HCT116 (cell line): ENCODE results near the gene INPP5J. TPM values are rescaled to one million over a fixed set of nuclear protein-coding genes. Genes with fewer than 3 reads are reported as not detected.

Source experiments
- ATAC-seq: fragments of 200-7000 bp; cut with Tn5 transposase; 2 replicates; pipeline ENCODE4 v1.9.1; 2020; ENCODE audit warnings: mild to moderate bottlenecking, moderate library complexity
- BruUV-seq: library from RNA; stranded (reverse); fragments of 400-500 nt; replicated peaks from 2 replicates; lab custom pipeline; 2021; lab: Mats Ljungman, UMichigan
- CTCF ChIA-PET: fragments of 300-600 bp; sonication (Branson Sonifier 250); formaldehyde crosslinking; loops from one replicate; lab custom pipeline; 2021; ENCODE audit warnings: antibody characterized with exemption; lab: Charles Lee
- POLR2A ChIA-PET: fragments of 300-600, 350-600 bp; sonication (Branson Sonifier 250); formaldehyde crosslinking; loops from one replicate; lab custom pipeline; 2021; ENCODE audit warnings: antibody characterized with exemption; lab: Charles Lee
- RAD21 ChIA-PET, 2 experiments: fragments of 300-600 bp; sonication (Branson Sonifier 250); formaldehyde crosslinking; loops; one replicate each; lab custom pipeline; 2023; ENCODE audit warnings: low total read pairs in 2 of 2; ENCODE audit not compliant: uncharacterized antibody in 2 of 2, unreplicated experiment in 2 of 2, low non-redundant PET in 1 of 2; lab: Charles Lee
- DNase-seq: peaks from one replicate; pipeline ENCODE4 v3.0.0-alpha.2; 2010; ENCODE audit warnings: low read depth, low spot score
- H2AFZ ChIP-seq: fragments of 200-600 bp; shearing (Covaris generic), sonication (generic); 2 replicates; pipeline ENCODE4 v1.6.1; 2017; ENCODE audit warnings: low read depth, mixed run types, mixed read lengths, antibody characterized with exemption, low read length; ENCODE audit not compliant: poor library complexity, severe bottlenecking
- H3K27ac ChIP-seq: 2 replicates; pipeline ENCODE4 v1.5.1; 2012; ENCODE audit warnings: low read depth, low read length
- H3K27me3 ChIP-seq: fragments of 200-600 bp; sonication (generic); 2 replicates; pipeline ENCODE4 v1.6.1; 2016; ENCODE audit warnings: mixed run types, low read length, mixed read lengths; ENCODE audit not compliant: insufficient read depth
- H3K36me3 ChIP-seq, 2 experiments: fragments of 200-500 bp in 1 of 2; fragments of 200-600 bp in 1 of 2; sonication (Bioruptor generic) in 1 of 2; sonication (generic) in 1 of 2; 2 replicates each; pipeline versions ENCODE4 v1.5.1 to v1.6.1; 2014 to 2016; ENCODE audit warnings: low read length in 2 of 2, inconsistent platforms in 1 of 2, mixed read lengths in 1 of 2, mixed run types in 1 of 2; ENCODE audit not compliant: insufficient read depth in 2 of 2, control insufficient read depth in 1 of 2
- H3K4me1 ChIP-seq, 2 experiments: fragments of 200-600 bp in 1 of 2; sonication (generic) in 1 of 2; 2 replicates each; pipeline versions ENCODE4 v1.5.1 to v1.6.1; 2012 to 2017; ENCODE audit warnings: low read length in 2 of 2, inconsistent platforms in 1 of 2, mild to moderate bottlenecking in 1 of 2, mixed read lengths in 1 of 2, mixed run types in 1 of 2, moderate library complexity in 1 of 2; ENCODE audit not compliant: insufficient read depth in 2 of 2, control insufficient read depth in 1 of 2
- H3K4me2 ChIP-seq: fragments of 200-600 bp; sonication (generic); 2 replicates; pipeline ENCODE4 v1.6.1; 2017; ENCODE audit warnings: mixed run types, low read length, mixed read lengths
- H3K4me3 ChIP-seq, 2 experiments: fragments of 200-600 bp in 1 of 2; sonication (generic) in 1 of 2; replicated peaks in 1 of 2; 2 replicates each; pipeline ENCODE4 v1.5.1; 2011 to 2016; ENCODE audit warnings: low read length in 2 of 2, control low read depth in 1 of 2, low read depth in 1 of 2, mild to moderate bottlenecking in 1 of 2, mixed read lengths in 1 of 2, mixed run types in 1 of 2
- H3K79me2 ChIP-seq: fragments of 200-600 bp; sonication (generic); 2 replicates; pipeline ENCODE4 v1.6.1; 2017; ENCODE audit warnings: mild to moderate bottlenecking, mixed run types, low read length, moderate library complexity, mixed read lengths; ENCODE audit not compliant: insufficient read depth
- H3K9ac ChIP-seq: fragments of 200-600 bp; sonication (generic); 2 replicates; pipeline ENCODE4 v1.6.1; 2016; ENCODE audit warnings: low read length, mixed read lengths
- H3K9me2 ChIP-seq: fragments of 200-600 bp; sonication (generic), shearing (Covaris generic); 2 replicates; pipeline ENCODE4 v1.6.1; 2017; ENCODE audit warnings: mixed run types, mild to moderate bottlenecking, moderate library complexity; ENCODE audit not compliant: insufficient read depth
- H3K9me3 ChIP-seq, 2 experiments: fragments of 200-500 bp in 1 of 2; fragments of 200-600 bp in 1 of 2; sonication (Bioruptor generic) in 1 of 2; sonication (generic) in 1 of 2; 2 replicates each; pipeline ENCODE4 v1.6.1; 2014 to 2017; ENCODE audit warnings: low read length in 2 of 2, mixed read lengths in 2 of 2, inconsistent platforms in 1 of 2, low read depth in 1 of 2, mild to moderate bottlenecking in 1 of 2, mixed run types in 1 of 2, moderate library complexity in 1 of 2; ENCODE audit not compliant: control insufficient read depth in 1 of 2, insufficient read depth in 1 of 2
- H4K20me1 ChIP-seq: fragments of 200-600 bp; sonication (generic), shearing (Covaris generic); 2 replicates; pipeline ENCODE4 v1.6.1; 2017; ENCODE audit warnings: mixed run types, mild to moderate bottlenecking, moderate library complexity; ENCODE audit not compliant: insufficient read depth
- CBX3 ChIP-seq: IDR thresholded peaks from 2 replicates; pipeline ENCODE4 v1.6.1; 2012; ENCODE audit warnings: low read depth
- CEBPB ChIP-seq: IDR thresholded peaks from 2 replicates; pipeline ENCODE4 v1.6.1; 2012; ENCODE audit warnings: low read depth
- EZH2 ChIP-seq: fragments of 200-600 bp; sonication (generic); IDR thresholded peaks from 2 replicates; pipeline ENCODE4 v1.6.1; 2017; ENCODE audit warnings: antibody characterized with exemption, mixed run types
- EZH2phosphoT487 ChIP-seq: fragments of 200-600 bp; IDR thresholded peaks from 2 replicates; pipeline ENCODE4 v1.6.1; 2018; ENCODE audit warnings: antibody characterized with exemption, borderline replicate concordance
- FOSL1 ChIP-seq: IDR thresholded peaks from 2 replicates; pipeline ENCODE4 v1.6.1; 2012; ENCODE audit warnings: low read depth
- MAX ChIP-seq: IDR thresholded peaks from 2 replicates; pipeline ENCODE4 v1.6.1; 2012
- POLR2A ChIP-seq: IDR thresholded peaks from 2 replicates; pipeline ENCODE4 v1.7.0; 2011; ENCODE audit warnings: borderline replicate concordance; ENCODE audit not compliant: insufficient read depth, insufficient read length; ENCODE audit errors: extremely low read depth
- POLR2AphosphoS5 ChIP-seq: IDR thresholded peaks from 2 replicates; pipeline ENCODE4 v1.6.1; 2011; ENCODE audit warnings: mild to moderate bottlenecking, low read depth, low read length, moderate library complexity
- RAD21 ChIP-seq: IDR thresholded peaks from 2 replicates; pipeline ENCODE4 v1.6.1; 2012; ENCODE audit warnings: low read depth, mild to moderate bottlenecking
- SIN3A ChIP-seq: IDR thresholded peaks from 2 replicates; pipeline ENCODE4 v1.6.1; 2012; ENCODE audit warnings: low read depth
- SRF ChIP-seq: IDR thresholded peaks from 2 replicates; pipeline ENCODE4 v1.6.1; 2012; ENCODE audit warnings: low read depth
- TCF7L2 ChIP-seq: IDR thresholded peaks from 2 replicates; pipeline ENCODE4 v1.7.0; 2011; ENCODE audit warnings: borderline replicate concordance, inconsistent platforms; ENCODE audit not compliant: insufficient read depth, insufficient read length; ENCODE audit errors: extremely low read depth
- ZFX ChIP-seq: fragments of 450-650 bp; IDR thresholded peaks from 2 replicates; pipeline ENCODE4 v1.6.1; 2017
- ZNF274 ChIP-seq: fragments of 200-500 bp; sonication (Bioruptor generic); IDR thresholded peaks from 2 replicates; pipeline ENCODE4 v1.6.1; 2014; ENCODE audit warnings: mild to moderate bottlenecking, low read depth, low read length, inconsistent platforms
- intact Hi-C: fragments of 100-400 bp; cut with micrococcal nuclease; formaldehyde crosslinking; loops from 2 replicates; pipeline ENCODE4 v1.10.0; 2022
- total RNA-seq: library from RNA; stranded (reverse); gene quantifications from one replicate; pipeline ENCODE4 v1.2.1, GENCODE V29; 2021; ENCODE audit not compliant: unreplicated experiment
- TF ChIP-seq, protein P1 (sequence below): IDR thresholded peaks from 2 replicates; pipeline ENCODE4 v1.6.1; 2012

Gene INPP5J
- total RNA-seq, 1 experiment from 2014 or later: 8.9 TPM

GRCh38 chr22:31087744-31088215 is 35.0 kb upstream of the INPP5J start:
- Histone ChIP-seq H3K4me1 (peaks cover 14 to 41% of the 10 kb centered on the region in 2 experiments), H3K9me2 (no peaks in the 10 kb centered on the region), H2AFZ (no peak overlapping the region), H3K9me3 (no peaks in the 10 kb centered on the region), H3K9ac (no peak overlapping the region), H3K27me3 (no peaks in the 10 kb centered on the region), H3K4me3 (no peak overlapping the region), H3K27ac (no peak overlapping the region), H3K36me3 (peaks cover 28 to 39% of the 10 kb centered on the region in 2 experiments; a peak in 3 of 4 replicates), H4K20me1 (no peaks in the 10 kb centered on the region), H3K4me2 (no peak overlapping the region), H3K79me2 (peaks cover 37% of the 10 kb centered on the region)
- intact Hi-C loops: loop anchor here (5.0 to 10.0 kb wide), 2 partner anchors 145 to 663 kb away; partner anchors contain the start of gene MTFP1
- DNase-seq (no peak), ATAC-seq (no peak)
- no TSS peak for BruUV-seq
- ChIA-PET RAD21 (no interaction called here), CTCF (interaction anchor here (1.1 kb wide), 1 partner anchor 438 kb away, joined by 3 read pairs; no protein-coding TSS in a partner anchor), POLR2A (interaction anchor here (0.6 kb wide), 1 partner anchor 747 kb away, joined by 6 read pairs; no protein-coding TSS in a partner anchor)
- TF ChIP-seq TCF7L2 (no peak), MAX (no peak), POLR2AphosphoS5 (no peak), RAD21 (no peak), POLR2A (no peak), SRF (no peak), EZH2phosphoT487 (no peak), EZH2 (no peak), SIN3A (no peak), ZNF274 (no peak), ZFX (no peak), FOSL1 (no peak), CBX3 (no peak), CEBPB (no peak)
- TF ChIP-seq, protein P1, sequence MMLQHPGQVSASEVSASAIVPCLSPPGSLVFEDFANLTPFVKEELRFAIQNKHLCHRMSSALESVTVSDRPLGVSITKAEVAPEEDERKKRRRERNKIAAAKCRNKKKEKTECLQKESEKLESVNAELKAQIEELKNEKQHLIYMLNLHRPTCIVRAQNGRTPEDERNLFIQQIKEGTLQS: no peak
